Neutrophil (primary cell): Measurements from ENCODE around the gene NUDT17.

ENCODE experiments used
- H3K27ac ChIP-seq: fragments of 200-600 bp; sonication (generic); 2 replicates; pipeline ENCODE4 v1.5.1; 2016; ENCODE audit warnings: mild to moderate bottlenecking, moderate library complexity
- H3K27me3 ChIP-seq: fragments of 200-600 bp; sonication (generic); 2 replicates; pipeline ENCODE4 v1.6.0; 2016; ENCODE audit warnings: mild to moderate bottlenecking
- H3K36me3 ChIP-seq: fragments of 200-600 bp; sonication (generic); 2 replicates; pipeline ENCODE4 v1.5.1; 2017
- H3K4me1 ChIP-seq, 2 experiments: fragments of 200-600 bp in 1 of 2; sonication (generic) in 1 of 2; 1 replicate in 1 of 2; 2 replicates in 1 of 2; pipeline versions ENCODE4 v1.5.1 to v1.6.1; 2013 to 2016; ENCODE audit warnings: low read depth in 1 of 2, low read length in 1 of 2, mild to moderate bottlenecking in 1 of 2, moderate library complexity in 1 of 2; ENCODE audit not compliant: control insufficient read depth in 1 of 2, insufficient read depth in 1 of 2
- H3K4me3 ChIP-seq, 2 experiments: fragments of 200-600 bp in 1 of 2; sonication (generic) in 1 of 2; 1 replicate in 1 of 2; 2 replicates in 1 of 2; pipeline ENCODE4 v1.5.1; 2013 to 2016; ENCODE audit warnings: low read depth in 1 of 2, low read length in 1 of 2, mild to moderate bottlenecking in 1 of 2, moderate library complexity in 1 of 2
- H3K9me3 ChIP-seq: fragments of 200-600 bp; sonication (generic); 2 replicates; pipeline ENCODE4 v1.5.1; 2016
- CTCF ChIP-seq: fragments of 200-600 bp; sonication (generic); IDR thresholded peaks from 2 replicates; pipeline ENCODE4 v1.5.1; 2016; ENCODE audit warnings: antibody characterized with exemption

The NUDT17 gene

GRCh38 chr1:145863282-145864018 lies 18.0 kb downstream of the NUDT17 start:
- Histone ChIP-seq H3K4me3 (no peak overlapping the region), H3K36me3 (no peaks in the 10 kb centered on the region), H3K27ac (no peak overlapping the region), H3K9me3 (no peaks in the 10 kb centered on the region), H3K4me1 (peaks cover 7 to 8% of the 10 kb centered on the region in 2 experiments), H3K27me3 (peaks cover 14% of the 10 kb centered on the region)
- TF ChIP-seq CTCF = no peak

DNA sequence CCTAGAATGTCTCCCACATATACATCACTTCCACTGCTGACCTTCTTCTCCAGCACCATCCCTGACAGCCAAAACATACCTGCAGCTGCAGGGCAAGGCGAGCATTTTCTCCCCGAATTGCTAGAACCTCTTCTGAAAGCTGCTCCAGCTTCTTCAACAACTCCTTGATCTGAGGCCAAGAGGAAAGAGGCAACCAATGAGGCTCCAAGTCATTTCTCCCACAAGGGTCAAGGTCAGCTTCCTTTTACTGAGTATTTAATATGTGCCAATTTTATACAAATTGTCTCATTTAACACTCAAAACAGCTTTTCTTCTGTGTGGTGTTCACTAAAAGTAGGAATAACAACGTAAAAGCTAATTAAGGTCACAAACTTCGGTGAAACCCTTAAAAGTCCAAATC lies 22.8 kb downstream of the NUDT17 start:
- H3K27me3 ChIP-seq = peaks cover 20% of the 10 kb centered on the region
- H3K9me3 ChIP-seq = no peaks in the 10 kb centered on the region
- no peak for TF ChIP-seq CTCF
- no peaks in the 10 kb centered on the region for H3K36me3 ChIP-seq
- no peak overlapping the region for H3K27ac ChIP-seq
- no peak overlapping the region for H3K4me3 ChIP-seq
- H3K4me1 ChIP-seq = peaks cover 12 to 14% of the 10 kb centered on the region in 2 experiments

DNA sequence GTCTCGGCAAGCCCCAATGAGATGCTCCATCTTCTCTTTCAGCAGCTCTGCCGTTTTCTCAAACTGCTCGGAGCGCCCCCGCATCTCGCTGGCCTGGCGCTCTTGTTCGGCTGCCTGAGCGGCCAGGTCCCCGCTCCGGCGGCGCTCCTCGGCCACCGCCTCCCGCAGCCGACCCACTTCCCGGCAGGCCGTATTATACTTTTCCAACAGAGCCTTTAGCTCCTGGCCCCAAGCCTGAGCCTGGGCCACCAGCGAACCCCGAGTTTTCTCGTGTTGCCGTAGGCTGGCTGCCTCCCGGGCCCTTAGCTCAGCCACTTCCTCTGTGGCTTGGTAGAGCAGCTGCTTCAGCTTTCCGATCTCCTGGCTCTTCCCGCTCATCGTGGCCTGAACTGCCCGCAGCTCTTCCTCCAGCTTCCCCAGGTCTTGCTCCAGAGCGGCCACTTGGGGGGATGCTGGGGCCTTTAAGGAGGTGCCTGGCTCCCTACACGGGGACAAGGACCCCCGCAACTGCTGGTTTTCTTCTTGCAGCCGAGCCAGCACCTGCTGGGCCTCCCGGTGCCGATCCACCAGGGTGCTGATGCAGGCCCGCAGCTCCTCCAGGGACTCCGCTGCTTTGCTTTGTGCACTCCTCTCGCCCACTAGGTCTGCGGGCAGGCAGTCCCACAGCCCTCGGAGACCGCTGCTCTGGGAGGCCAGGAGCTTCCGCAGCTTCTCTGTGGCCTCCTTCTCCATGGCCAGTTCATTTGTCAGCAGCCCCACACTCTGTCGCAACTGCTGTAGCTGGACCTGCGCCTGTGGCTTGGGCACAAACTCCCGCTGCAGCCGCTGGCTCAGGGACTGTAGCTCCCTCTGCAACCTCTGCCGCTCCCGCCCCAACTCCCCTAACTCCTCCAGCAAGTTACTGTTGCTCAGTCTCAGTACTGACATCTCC lies 26.8 kb downstream of the NUDT17 start:
- TF ChIP-seq CTCF = no peak
- H3K4me1 ChIP-seq = peaks cover 12 to 14% of the 10 kb centered on the region in 2 experiments
- peaks cover 42% of the 10 kb centered on the region for H3K27me3 ChIP-seq
- H3K4me3 ChIP-seq = peak overlapping the region; percentile 32 to 52
- H3K9me3 ChIP-seq = no peaks in the 10 kb centered on the region
- H3K27ac ChIP-seq = no peak overlapping the region
- no peaks in the 10 kb centered on the region for H3K36me3 ChIP-seq

GRCh38 chr1:145874646-145875045 lies 29.2 kb downstream of the NUDT17 start:
- Histone ChIP-seq H3K27ac (no peak overlapping the region), H3K4me1 (peaks cover 12 to 14% of the 10 kb centered on the region in 2 experiments), H3K4me3 (no peak overlapping the region), H3K9me3 (no peaks in the 10 kb centered on the region), H3K27me3 (peaks cover 42% of the 10 kb centered on the region), H3K36me3 (no peaks in the 10 kb centered on the region)
- no peak for TF ChIP-seq CTCF

GRCh38 chr1:145877923-145878486 lies 32.6 kb downstream of the NUDT17 start:
- Histone ChIP-seq H3K4me3 (no peak overlapping the region), H3K36me3 (no peaks in the 10 kb centered on the region), H3K27me3 (peaks cover 24% of the 10 kb centered on the region), H3K27ac (no peak overlapping the region), H3K4me1 (no peaks in the 10 kb centered on the region), H3K9me3 (no peaks in the 10 kb centered on the region)
- TF ChIP-seq CTCF = no peak
